Activated T-cell treated with anti-CD3 and anti-CD28 coated beads for 1 hour (primary cell): ENCODE results near the gene GNAT3.

Experiments used
- DNase-seq: peaks from one replicate; pipeline ENCODE4 v3.0.0-alpha.2; 2020; ENCODE audit warnings: low read depth

Gene GNAT3

DNA sequence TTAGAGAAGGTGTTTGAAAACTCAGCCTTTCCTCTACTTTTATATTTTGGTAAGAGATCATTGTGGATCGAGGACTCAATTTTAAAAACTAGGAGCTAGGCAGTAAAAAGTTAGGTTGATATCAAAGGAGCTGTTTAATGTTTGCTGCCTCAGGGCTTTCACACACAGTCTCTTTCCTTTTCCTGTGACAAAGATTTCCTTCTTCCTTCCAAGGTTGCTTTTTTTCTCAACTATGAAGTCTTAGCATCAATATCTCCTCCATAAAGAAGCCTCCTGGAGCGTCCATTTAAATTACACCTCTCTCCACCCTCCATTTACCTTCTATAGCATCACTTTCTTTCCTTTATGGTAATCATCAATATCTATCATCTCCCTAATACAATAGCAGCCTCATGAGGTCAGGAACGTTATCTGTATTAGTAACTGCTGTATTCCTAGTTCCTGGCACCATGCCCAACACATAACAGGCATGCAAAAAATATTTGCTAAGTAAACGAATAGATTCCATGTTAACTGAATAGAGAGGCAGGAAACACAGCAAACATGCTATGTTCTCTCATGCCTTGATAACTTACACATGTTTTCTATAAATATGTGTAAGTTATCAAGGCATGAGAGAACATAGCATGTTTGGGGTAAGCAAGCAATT, 48.5 kb downstream of the GNAT3 start:
- DNase-seq, result no peak

DNA sequence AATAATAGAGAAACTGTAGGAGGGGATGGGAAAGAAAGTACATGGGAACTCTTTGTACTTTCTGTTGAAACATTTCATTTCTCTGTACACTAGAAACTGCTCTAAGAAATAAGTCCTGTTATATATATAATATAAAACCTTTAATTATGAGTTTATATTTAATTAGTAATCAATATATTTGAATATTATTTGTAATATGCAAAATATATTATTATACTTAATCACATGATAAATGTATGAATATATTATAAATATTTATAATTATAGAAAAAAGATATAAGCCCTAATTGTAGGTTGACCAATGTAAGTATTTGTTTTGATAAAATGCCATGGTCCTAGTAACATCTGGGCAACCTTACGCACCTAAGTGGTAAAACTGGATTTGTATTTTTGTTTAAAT, 51.0 kb downstream of the GNAT3 start:
- DNase-seq, result no peak

DNA sequence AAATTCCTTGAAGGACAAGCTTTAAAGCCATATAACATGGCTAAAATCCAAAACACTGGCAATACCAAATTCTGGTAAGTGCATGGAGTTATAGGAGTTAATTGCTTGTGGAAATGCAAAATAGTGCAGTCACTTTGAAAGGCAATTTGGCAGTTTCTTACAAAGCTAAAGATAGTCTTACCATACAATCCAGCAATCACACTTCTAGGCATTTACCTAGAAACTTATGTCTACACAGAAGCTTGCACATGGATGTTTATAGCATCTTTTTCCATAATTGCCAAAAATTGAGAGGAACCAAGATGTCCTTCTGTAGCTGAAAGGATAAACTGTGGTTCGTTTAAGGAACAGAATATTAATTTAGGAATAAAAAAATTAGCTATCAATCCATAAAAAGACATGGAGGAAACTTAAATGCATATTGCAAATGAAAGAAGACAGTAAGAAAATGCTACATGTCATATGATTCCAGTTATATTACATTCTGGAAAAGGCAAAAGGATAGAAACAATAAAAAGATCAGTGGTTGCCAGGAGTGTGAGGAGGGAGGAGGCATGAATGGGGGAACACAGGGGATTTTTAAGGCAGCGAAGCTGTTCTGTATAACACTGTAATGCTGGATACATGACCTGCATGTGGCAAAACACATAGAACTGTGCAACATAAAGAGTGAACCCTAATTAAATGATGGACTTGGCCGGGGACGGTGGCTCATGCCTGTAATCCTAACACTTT, 51.9 kb downstream of the GNAT3 start:
- no peak for DNase-seq

DNA sequence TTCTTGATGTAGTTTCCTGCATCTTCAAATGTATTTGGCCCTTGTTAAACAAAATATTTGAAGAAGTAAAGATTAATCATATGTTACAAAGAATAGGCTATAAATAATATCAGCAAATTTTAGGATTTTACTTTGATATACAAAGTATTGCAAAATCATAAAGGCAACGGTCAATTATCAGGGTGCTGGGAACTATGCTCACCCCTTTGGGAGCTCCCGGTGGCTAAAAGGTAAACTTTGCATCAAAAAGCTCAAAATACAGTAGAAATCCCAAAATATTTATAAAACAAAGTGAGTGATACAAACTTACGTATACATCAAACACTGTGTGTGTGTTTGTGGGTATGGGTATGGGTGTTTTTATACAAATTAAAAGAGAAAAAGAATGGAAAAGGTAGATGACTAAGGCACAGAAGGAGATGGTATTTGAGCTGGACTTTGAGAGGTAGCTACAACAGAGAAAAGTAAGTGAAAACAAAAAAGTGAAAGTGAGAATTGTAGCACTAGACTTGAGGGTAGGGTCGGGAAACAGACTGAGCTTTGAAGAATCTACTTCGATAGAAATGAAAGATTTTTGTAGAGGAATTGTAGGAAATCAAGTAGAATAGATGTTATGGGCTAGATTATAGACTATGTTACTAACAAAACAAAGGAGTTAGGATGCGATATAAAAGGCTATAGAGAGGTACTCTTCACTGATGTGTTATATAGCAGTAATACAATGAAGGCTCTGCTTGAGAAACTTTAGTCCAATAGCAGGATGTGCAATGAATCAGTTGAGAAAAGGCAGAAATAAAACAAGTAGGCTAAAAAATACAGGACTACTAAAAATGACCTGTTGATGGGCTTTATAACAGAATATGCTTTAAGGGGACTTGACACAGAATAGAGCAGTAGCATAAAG, 52.8 kb downstream of the GNAT3 start:
- no peak for DNase-seq

DNA sequence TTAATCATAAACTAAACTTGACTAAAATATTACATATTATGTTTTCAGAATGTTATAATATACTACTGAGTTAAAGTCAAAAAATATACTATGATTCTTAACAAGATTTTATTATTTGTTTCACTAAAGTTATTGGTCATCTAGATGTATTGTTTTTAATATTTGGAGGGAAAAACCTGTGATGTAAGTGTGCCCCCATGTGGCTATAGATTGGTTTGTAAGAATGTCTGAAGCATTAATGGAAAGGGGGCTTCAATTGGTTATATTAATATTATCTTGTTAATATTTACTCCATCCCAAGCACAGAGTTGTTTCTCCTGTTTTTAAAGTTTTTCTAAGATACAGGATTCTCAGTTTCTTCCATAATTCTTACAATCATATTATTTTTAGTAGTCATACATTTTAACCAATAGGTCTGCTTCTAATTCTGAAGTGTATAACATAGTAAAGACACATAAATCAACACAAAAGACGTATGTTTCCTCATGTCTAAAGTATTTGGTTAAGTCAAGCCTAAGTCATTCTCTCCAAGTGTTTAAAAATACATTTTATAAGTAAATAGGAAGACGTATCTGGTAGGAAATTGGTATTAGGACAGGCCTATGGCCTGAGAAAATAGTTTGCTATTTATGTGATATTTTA, 58.0 kb downstream of the GNAT3 start:
- DNase-seq, result no peak

DNA sequence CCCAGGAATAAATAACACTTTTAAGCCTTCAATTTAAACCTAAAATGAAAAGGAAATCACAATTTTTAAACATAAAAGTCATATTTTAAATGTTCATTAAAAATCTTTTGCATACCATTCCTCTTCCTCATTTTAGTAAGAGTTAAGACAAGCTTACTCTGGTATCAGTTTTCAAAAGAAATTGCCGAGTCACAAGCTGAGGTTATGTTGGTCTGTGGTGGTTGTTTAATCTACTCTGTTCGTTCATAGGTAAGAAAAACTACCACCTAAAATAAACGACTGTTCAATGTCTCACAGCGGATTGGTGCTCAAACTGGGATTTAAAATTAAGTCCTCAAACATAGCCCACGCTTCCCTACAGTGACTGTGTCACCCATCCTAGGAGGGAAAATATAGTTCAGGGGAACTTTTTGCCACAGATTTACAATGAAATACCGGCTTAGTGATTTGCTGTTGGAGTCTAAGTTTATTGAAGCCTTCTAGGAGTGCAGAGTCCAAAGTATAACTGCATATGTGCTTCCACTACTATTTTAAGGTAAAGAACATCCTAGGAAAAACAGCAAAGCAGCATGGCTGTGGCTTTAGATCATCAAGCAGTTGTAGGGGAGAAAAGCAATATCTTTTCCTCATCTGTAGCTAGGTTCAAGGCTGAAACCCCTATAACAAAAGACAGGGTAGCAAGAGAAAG, 61.1 kb downstream of the GNAT3 start:
- no peak for DNase-seq

DNA sequence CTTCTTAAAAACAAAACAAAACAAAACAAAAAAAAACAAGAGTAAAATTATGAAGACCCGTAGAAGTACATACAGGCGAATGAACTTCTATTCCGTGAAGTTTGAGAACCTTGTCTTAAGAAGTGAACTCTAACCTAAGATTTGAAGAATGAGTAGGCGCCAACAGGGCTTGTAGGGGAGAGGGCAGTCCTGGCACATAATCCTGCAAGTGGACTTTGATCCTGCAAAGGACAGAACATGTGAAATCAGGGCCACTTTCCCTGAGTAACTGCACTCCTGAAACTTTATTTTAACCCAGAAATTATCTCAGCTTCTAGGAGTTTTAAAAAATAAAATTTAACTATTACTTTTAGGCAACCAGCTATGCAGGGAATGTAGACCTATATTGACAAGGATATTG, 62.0 kb downstream of the GNAT3 start:
- DNase-seq, result no peak

DNA sequence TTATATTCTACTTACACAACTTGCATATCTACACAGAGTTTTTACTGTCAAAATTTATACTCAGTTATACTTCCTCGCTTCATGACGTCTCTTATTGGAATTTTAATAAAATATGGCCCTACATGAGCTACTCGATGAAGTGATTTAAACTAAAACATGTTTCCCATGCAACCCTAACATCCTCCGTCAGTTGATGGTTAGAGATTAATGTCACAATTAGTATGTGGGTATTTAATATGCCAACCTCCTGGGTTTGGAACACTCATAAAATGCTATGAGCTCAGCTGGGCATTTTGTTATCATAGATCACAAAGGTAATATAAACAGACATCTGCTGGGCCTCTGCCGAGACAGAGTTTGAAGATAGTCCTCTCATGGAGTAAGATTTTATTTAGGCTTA, 66.5 kb downstream of the GNAT3 start:
- DNase-seq, result no peak

DNA sequence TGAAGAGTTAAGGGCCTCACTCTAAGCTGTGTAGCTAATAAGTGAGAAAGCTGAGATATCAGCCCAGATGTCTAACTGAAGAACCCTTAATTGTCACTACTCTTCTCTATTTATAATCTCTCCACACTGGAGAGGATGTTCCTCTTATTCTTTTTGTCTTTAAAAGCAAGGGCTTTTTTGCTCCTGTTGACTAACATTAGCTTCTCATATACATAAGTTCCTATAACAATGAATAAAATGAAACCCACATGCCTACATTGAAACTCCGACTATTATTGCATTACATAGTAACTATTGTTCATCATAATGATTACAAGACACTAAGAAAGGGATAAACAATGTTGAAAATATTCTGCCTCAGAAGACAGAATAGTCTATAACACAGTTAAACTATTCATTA, 67.1 kb downstream of the GNAT3 start:
- DNase-seq, result no peak

DNA sequence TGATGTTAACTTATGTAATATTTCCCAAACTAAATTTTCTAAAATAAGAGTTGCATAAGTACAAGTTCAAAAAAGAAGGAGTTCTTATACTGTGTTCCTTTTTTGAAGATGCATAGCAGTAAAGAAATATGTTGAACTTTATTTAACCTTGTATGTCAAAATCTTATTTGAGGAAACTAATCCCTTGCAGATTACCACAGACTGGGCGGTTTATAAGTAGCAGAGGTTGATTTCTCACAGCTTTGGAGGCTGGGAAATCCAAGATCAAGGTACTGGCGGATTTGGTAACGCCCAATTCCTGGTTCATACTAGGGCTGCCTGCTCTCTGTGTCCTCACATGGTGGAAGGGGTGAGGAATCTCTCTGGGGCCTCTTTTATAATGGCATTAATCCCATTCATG, 68.5 kb downstream of the GNAT3 start:
- no peak for DNase-seq

DNA sequence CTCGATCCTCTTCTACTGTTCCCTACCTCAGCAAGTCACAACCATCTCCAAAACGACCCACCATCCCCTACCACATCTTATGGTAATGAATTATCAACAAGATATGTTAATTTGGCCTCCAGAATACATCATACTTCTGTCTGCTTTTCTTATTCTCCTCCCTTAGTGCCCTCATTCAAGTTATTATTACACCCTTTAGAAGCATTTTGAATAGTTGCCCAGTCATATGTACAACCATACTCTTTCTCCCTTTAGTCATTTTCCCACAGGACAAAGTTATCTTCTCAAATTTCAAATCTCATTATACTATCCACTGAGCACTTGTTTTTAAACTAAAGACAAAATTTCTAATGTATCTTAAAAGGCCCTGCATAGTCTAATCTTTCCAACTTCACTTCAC, 71.0 kb downstream of the GNAT3 start:
- no peak for DNase-seq

DNA sequence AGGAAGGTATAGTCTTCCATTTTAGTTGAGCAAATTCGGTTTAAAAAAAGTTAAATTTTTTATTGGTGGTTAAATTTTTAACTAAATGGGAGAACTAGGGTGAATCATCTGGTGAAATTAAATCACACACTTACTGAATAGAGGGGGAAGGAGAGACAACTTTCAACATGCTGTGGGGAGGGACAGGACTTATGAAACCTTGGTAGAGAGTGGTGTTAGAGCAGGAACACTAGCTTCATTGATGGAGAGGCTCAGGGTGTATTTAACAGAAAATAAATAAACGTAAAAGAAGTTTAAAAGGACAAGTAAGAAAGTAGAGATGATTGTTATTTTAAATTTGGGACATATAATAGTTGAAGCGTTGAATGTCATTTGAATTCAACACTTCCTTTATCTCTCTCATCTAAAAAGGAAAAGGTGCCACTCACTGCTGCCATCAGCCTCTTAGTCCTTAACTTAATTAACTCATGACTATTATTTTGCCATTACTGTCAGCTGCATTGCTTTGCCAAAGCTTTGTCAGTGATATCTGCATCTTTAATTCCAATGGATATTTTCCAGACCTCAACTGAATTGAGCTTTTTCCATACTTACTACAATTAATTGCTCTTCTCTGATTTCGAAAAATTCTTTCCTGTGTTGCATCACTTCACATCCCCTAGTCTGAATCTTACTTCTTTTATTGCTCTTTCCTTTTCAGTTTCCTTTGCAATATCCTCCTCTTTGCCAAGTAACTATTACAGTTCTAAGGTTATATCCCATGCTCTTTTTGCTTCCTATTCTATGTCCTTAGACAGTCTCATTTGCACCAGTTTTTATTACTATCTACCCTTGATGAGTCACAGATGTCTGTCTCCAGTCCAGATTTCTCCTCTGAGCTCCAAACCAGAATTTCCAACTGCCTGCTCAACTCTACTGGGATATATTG, 71.7 kb downstream of the GNAT3 start:
- no peak for DNase-seq

DNA sequence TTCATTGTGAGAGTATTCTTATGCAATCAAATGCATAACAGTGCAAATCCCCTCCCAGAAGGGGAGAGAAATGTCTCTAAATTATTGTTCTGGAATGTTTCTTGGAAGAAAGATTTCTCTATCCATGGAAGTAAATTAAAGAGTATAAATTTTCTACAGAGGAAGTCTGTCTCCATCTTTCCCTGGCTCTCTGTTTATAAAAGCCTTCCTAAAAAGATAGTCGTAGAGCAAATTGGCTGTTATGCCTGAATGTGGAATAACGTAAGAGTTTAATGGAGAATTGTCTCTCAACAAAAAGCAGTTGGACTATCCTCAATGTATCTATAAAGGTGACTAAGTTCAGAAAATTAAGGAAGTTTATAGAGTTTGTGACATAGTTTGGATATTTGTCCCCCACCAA, 76.3 kb downstream of the GNAT3 start:
- no peak for DNase-seq

DNA sequence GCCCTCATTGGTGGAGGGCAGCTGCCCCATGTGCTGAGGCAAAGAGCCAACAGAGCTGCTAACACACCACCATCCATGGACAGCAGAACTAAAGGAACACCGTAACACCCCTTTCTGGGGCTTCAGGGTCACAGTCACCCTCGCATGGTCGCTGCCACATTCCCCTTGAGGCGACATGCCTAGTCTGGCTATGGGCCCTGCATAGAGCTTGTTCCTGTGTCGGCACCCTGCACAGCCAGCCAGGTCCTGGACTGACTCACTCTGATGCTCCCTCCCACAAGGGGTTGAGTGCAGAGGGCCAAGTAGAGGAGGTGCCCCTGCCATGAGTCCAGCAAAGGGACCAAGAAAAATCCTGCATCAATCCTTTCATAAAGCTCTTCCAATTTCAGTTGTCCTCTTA, 77.8 kb downstream of the GNAT3 start:
- no peak for DNase-seq

DNA sequence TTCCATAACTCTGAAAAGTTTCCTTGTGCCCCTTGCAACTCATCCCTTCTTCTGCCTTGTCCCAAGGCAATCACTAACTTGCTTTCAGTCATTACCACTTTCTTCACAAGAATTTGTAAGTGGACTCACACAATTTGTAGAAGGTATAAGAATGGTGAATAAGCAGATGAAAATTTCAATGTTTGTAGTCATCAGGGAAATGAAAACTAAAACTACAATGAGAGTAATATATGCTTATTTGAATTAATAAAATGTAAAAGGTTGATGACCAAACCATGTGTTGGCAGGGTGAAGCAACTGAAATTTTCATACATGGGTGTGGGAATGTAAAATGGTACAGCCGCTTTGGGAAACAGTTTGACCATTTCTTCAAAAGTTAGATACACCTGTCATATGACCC, 79.7 kb downstream of the GNAT3 start:
- DNase-seq, result no peak

DNA sequence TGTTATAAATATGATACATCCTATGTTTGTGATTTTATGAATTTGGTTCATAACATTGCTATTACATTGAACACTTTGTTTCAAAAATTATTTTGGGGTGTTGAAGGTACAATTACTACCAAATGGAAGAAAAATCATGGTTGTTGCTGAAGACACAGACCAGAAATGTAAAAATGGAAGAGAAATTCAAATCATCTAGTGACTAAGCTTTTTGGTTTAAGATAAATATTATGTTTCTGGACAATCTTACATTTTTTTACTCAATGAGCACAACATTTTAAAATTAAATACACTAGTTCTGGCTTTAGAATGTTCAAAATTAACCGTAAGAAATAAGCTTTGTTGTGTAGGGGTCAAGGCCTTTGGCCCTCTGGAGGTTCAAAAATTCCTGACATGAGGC, 82.7 kb downstream of the GNAT3 start:
- DNase-seq, result no peak

DNA sequence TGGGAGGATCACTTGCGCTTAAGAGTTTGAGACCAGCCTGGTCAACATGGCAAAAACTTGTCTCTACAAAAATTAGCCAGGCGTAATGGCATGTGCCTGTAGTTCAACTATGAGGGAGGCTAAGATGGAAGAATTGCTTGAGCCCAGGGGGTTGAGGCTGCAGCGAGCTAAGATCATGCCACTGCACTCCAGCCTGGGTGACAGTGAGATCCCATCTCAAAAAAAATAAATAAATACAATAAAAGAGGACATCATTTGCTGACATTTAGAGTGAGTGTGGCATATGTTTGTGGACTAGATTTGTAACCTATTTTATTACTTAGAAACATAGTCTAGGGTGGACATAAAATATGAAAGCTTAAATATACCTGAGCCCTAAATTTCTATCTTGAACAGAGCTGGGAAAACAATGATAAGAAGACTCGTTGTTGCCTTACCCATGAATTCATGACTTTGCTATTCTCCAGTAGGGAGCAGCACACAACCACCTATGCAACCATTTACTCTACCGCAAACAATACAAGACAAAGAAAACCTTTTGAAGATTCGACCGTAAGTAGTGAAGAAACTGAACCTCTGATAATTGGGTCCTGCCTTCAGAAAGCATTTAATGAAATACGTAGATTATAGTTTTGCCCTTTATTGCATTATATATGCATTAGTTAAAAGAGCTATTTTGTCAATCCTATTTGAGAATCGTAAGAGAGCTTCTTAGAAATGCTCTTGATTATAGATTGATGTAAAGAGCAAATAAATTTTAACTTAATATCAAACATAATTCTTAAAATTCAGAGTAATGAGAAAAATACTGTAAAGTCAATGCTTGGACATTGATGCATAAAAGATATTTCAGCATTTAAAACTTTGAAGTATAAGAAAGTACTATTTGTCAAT, 83.5 kb downstream of the GNAT3 start:
- no peak for DNase-seq

DNA sequence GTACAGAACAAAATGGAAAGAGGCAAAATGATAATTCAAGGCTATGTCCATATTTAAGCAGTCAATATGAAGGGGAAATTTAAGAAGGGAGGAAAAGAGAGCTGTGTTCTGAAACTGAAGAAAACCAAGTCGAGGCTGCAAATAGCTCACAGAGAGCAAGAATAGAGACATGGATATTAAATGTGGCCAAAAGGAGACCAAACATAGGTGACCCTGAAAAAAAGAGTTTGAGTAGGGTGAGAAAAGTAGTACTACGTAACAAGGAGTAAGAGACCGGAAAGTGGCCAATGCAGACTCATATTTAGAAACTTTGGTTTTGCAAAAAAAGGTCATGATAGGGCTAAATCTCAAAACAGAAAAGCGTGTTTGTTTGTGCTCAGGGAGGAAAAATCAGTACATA, 84.6 kb downstream of the GNAT3 start:
- DNase-seq, result no peak

DNA sequence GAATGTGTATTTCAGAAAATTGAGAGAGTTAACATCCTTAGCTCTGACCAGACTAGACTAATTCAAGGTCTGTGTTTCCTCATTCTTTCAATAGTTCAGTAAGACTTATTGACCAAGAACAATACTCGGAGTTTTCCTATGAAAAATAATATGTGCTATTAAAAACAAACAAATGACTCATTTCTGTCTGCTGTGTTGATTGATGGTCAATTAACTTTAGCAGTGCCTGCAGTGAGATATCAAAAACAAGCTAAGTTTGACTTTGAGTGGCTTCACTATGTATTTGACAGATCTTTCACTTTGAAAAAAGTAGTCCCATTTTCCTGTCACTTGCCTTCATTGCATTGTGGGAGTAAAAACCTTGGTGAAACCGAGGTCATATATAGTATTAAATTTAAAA, 91.0 kb downstream of the GNAT3 start:
- DNase-seq, result no peak
